Stimulated activated CD8-positive, alpha-beta memory T cell treated with anti-CD3 and anti-CD28 coated beads, Interleukin-15, amount 100 ng/mL, for 24 hours (primary cell): Measurements from ENCODE around the gene NDRG4.
"Not testable (repeated sequence)": the region's sequence is repeated elsewhere in the genome, so short reads cannot be mapped to it uniquely, and the experiment has no call there.

Experiments used
- DNase-seq: peaks from one replicate; pipeline ENCODE4 v3.0.0-alpha.2; 2020; ENCODE audit warnings: low read depth

Gene NDRG4

GRCh38 chr16:58464916-58465731, 34.8 kb upstream of the NDRG4 start:
- no peak for DNase-seq

- no peak for DNase-seq
Measured at GRCh38 chr16:58465817-58466216, 34.1 kb upstream of the NDRG4 start.

DNA sequence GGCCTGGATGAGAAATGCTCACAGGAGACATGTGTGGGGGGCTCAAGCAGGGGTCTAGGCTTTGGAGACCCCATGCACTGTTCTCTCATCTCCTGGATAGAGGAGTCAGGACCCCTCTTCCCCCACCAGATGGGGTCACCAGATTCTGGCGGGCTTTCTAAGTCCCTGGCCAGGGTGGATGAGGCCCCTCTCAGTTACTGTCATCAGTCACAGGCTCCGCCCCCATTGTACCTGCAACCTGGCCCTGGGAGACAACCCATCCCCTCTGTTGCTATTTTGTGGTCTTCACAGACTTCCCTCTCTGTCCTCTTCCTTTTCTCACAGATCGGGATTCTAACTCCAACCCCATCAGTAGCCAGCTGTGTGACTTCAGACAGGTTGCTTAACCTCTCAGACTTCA, 33.5 kb upstream of the NDRG4 start:
- DNase-seq: no peak

- no peak for DNase-seq
Measured at GRCh38 chr16:58467905-58468304, 32.0 kb upstream of the NDRG4 start.

DNA sequence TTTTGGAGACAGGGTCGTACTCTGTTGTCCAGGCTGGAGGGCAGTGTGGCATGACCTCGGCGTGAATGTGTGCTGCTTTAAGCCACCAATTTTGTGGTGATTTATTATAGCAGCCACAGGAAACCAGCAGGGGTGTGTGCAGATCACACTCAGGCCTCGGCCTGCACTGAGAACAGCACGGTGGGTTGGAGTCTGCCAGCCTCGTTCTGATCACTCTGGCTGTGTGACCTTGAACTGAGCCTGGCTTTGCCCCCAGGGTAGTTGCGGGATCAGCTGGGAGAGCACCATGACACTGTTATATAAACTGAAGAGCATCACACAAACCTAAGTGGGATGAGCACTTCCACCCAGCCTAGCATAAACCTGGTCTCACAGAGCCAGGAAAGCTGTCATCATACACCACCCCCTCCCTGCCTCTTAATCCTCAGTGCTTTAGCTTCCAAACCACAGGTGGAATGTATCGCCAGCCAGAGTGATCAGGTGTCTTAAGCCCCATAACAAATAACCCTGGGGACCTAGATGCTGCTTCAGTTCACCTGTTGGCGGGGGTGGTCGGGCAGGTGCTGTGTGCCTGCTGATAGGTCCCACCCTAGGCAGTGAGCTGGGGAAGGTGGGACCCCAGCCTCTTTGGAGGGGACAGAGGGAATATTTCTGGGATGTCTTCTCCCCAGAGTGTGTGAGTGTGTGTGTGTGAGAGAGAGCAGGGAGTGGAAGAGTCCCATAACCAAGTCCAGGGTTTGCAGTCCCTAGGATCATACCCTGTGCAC, 28.6 kb upstream of the NDRG4 start:
- no peak for DNase-seq

DNA sequence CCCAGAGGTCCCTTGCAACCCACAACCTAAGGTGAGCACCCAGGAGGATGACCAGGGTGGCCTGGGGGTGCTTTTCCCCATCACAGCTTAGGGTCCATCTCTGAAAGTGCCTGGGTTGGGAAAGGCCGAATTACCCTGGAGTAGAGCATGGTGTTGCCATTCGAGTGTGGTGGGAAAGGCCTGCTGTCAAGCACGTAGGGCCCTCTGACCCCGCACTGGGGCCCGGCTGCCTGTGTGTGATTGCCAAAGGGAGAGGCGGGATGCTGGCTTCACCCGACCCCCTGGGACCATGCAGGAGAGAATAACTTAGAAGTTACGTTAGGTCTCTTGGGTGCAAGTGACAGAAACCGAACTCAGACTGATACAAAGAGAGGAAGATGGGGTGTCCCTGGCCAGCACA, 27.7 kb upstream of the NDRG4 start:
- no peak for DNase-seq

DNA sequence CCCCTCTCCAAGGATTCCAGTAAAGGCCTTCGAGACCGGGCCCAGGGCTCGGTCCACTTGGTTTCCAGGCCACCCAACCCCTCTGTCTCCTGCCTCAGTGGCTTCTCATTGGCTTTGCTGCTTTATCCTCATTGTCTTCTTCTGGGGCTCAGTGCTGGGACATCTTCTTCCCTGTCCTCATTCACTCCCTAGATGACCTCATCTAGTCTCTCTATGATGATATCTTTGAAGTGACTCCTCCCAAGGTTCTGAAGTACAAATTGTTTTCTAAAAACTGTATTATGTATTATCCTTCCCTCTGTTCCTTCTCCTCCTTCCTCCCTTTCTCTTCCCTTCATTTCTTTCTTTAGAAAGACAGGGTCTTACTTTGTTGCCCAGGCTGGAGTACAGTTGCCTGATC, 27.1 kb upstream of the NDRG4 start:
- DNase-seq: no peak

- DNase-seq: no peak
Measured at GRCh38 chr16:58474296-58474695, 25.6 kb upstream of the NDRG4 start.

DNA sequence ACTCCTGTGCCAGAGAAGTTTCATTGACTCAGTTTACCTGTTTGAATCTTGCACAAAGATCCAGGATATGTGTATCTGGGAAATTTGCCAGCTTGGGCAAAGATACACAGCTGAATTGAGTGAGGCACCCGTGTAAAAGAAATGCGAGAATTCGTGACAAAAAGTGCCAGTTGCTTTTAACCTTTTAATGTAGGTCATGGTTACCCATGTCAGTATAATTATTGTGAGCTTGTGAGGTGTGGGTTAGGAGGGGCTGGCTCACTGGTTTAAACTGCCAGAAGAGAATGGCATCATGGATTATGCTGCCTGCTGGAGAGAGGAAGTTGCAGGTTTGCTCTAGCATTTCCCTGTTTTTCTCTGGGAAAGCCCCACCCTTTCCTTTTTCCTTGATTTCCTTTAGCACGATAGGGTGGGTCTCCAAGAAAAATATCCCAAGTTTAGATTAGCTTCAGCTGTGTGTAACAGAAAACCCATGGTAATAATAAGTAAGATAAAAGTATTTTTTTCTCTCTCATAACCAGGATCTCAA, 24.8 kb upstream of the NDRG4 start:
- DNase-seq: no peak

GRCh38 chr16:58476791-58477190, 23.2 kb upstream of the NDRG4 start:
- DNase-seq: no peak

- no peak for DNase-seq
Measured at GRCh38 chr16:58478427-58478826, 21.5 kb upstream of the NDRG4 start.

DNA sequence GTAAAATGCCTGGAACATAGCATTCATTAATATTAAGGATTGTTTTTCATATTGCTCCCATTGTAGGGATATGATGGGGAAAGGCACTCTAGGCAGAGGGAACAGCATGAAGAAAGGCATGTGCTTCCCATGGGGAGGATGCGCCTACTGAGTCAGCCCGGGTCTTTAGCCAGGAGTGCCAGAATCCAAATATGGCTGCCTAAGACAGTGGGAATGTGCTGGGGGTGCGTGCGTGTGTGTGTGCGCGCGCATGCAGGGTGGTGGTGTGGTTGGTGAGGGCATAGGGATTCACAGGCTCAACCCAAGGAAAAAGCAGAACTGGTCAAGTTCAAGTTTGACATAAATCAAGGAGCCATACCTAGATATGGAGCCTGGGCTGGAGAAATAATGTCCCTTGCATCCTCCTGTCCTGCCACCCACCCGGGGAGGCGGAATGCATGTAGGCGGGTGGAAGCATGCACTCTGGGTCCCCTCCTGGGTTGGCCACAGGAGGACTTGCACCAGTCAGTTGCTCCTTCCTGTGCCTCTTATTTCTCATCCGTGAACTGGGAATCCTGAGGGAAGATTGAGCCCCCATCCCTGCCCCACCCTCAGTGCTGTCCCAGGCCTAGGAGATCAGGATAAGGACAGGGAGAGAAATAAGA, 18.6 kb upstream of the NDRG4 start:
- DNase-seq: no peak

DNA sequence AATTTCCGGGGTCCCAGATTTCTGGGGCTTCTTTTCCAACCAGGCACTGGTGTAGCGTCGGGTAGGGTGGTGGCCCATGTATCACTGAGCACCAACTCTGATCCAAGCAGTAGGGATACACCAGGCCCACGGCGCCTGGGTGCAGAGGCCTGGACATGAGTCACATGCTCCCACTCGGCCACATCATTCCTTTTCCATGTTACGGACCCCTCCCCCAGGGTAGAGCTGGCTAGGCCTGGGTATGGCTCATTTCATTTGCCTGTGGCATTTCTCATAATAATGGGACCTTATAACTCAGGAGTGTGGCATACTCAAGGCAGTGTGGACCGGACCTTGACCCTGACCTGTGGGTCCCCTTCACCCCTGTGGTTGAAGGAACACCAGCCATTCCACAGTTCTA, 18.0 kb upstream of the NDRG4 start:
- no peak for DNase-seq

- DNase-seq: no peak
Measured at GRCh38 chr16:58485184-58485887, 14.6 kb upstream of the NDRG4 start.

DNA sequence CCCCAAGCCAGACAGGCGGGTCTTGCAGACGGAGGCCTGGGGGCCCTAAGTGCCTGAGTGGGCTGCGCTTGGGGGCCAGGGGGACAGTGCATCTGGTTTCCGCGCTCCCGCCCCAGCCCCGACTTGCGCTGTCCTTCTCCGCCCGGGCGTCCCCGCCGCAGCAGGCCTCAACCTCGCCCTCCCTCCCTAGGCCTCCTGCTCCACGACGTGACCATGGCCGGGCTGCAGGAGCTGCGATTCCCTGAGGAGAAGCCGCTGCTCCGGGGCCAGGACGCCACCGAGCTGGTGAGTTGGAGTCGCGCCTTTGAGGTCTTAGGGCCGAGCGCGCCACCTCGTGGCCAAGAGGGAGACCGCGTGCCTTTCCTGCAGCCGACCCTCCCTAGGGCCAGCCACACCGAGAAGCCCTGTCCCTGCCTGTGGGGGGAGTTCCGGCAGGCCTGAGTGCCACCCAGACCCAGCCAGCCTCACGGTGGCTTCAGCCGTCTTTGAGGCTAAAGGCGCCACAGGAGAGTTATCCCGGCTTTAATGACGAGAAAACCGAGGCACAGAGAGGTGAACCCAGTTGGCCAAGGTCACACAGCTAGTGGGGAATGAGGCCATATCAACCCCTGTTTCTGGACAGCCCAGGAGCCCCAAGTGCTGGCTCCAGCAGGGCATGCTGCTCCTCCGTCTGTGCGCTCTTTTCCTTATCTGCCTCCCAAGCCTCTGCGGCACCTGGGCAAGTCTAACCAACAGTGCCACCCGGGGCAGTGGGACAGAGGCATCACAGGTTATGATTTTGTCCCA, 12.2 kb upstream of the NDRG4 start:
- DNase-seq: peak; percentile 52

- DNase-seq: no peak
Measured at GRCh38 chr16:58488531-58488930, 11.4 kb upstream of the NDRG4 start.

DNA sequence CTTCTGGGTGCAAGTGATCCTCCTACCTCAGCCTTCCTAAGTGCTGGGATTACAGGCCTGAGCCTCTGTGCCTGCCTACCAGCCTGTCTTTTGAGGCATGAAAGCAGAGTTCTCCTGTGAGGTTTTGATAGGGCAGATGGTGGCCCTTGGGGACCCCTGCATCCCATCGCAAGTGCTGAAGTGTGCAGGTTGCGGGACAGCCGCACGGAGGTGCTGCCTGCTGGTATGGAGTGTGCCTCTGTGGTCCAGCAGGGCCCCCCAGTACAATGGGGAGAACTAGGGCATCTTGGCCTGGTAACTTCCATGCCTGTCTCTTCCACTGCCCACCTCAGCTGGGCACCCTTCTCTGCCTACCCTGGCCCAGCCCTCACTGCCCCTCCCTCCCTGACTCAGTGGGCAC, 9.9 kb upstream of the NDRG4 start:
- no peak for DNase-seq

DNA sequence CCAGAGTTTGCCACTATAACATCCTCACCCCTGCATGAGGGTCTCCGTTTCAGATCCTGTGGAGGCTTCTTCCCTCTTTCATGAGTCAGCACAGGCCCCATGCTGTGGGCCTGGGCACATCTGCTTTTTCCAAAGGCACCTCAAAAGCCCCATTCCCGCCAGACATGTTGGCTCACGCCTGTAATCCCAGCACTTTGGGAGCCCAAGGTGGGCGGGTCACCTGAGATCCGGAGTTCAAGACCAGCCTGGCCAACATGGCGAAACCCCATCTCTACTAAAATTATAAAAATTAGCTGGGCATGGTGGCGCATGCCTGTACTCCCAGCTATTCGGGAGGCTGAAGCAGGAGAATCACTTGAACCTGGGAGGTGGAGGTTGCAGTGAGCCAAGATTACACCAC, 9.4 kb upstream of the NDRG4 start:
- DNase-seq: not testable (repeated sequence)

DNA sequence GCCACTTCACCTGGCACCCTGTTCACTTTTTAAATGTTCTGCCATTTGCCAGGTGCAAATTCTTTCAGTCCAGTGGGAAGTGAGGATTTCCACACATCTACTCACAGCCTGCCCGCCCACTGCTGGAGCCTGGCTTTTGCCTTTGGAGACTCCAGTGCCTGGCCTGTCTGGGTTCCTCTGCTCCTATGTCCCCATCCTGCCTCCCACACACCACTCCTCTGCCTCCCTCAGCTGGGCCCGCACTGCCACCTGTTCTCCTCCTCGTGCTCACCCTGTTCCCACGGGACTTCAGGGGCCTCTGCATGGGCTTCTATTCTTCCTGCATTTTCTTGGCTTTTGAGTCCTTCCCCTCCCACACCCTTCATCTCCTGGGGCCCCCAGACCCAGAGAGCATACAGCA, 7.9 kb upstream of the NDRG4 start:
- DNase-seq: no peak

DNA sequence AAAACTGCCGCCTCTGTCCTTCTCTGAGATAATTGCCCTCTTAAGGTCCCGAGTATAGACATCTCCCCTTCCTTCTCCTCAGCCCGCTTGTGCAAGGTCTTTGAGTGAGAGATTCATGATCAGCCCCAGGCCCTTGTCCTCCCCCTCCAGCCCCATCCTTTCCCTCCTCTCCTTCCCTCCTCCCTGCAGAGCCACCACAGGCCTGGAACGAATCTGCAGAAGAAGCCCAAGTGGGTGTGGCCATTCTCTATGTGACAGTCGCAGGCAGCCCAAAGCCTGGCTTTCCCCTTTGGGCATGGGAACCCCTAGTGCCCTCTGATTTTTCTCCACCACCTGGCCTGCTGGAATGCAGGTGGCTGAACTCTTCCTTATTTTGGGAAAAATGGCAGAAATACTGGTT, 7.2 kb upstream of the NDRG4 start:
- DNase-seq: no peak

DNA sequence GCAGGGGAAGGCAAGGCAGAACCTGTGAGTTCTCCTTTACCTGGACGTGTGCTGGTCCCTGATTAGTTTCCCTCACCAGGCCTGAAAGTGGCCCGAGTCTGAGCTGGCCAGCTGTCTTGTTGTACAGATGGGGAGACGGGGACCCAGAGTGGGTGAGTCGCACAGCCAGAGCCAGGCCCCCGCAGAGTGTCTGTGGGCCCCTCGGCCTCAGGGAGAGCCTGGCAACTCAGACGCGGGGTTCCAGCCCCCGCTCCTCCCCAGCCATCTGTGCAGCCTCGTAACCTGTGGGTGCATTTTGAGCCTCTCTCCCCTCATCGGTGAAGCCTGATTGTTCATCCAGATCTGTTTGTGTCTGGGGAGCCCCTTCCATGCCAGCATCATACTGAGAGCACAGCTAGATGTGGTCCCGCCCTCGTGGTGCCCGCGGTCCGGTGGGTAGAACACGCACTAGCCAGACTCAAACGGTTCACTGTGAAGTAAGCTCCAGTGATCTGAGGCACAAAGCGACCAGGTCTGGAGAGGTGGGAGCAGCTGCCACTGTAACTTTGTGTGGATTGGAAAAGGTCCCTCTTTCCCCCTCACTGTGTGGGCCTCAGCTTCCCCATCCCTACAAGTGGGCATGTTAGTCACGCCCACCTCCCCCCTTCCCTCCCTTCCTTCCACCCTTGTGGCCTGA, 6.0 kb upstream of the NDRG4 start:
- no peak for DNase-seq
